HCT116 (cell line): ENCODE data around the gene PRKCA.

Experiments
- ATF3 ChIP-seq: IDR thresholded peaks from 2 replicates; pipeline ENCODE4 v1.6.1; 2012
- CEBPB ChIP-seq: IDR thresholded peaks from 2 replicates; pipeline ENCODE4 v1.6.1; 2012; ENCODE audit warnings: low read depth
- CTCF ChIP-seq, 3 experiments: fragments of 200-600 bp in 1 of 3; sonication (generic) in 1 of 3; IDR thresholded peaks in 2 of 3; conservative IDR thresholded peaks in 1 of 3; 2 replicates each; pipeline ENCODE4 v1.5.1; 2012 to 2017; ENCODE audit warnings: low read depth in 2 of 3, low read length in 2 of 3, antibody characterized with exemption in 1 of 3, borderline replicate concordance in 1 of 3, control low read depth in 1 of 3, mild to moderate bottlenecking in 1 of 3, mixed read lengths in 1 of 3, mixed run types in 1 of 3, moderate library complexity in 1 of 3; ENCODE audit not compliant: insufficient read depth in 1 of 3
- ELF1 ChIP-seq: IDR thresholded peaks from 2 replicates; pipeline ENCODE4 v1.6.1; 2012; ENCODE audit warnings: low read depth, borderline replicate concordance
- EZH2 ChIP-seq: fragments of 200-600 bp; sonication (generic); IDR thresholded peaks from 2 replicates; pipeline ENCODE4 v1.6.1; 2017; ENCODE audit warnings: antibody characterized with exemption, mixed run types
- POLR2A ChIP-seq: IDR thresholded peaks from 2 replicates; pipeline ENCODE4 v1.7.0; 2011; ENCODE audit warnings: borderline replicate concordance; ENCODE audit not compliant: insufficient read depth, insufficient read length; ENCODE audit errors: extremely low read depth
- POLR2AphosphoS5 ChIP-seq: IDR thresholded peaks from 2 replicates; pipeline ENCODE4 v1.6.1; 2011; ENCODE audit warnings: mild to moderate bottlenecking, low read depth, low read length, moderate library complexity
- TCF7L2 ChIP-seq: IDR thresholded peaks from 2 replicates; pipeline ENCODE4 v1.7.0; 2011; ENCODE audit warnings: borderline replicate concordance, inconsistent platforms; ENCODE audit not compliant: insufficient read depth, insufficient read length; ENCODE audit errors: extremely low read depth
- YY1 ChIP-seq: IDR thresholded peaks from 2 replicates; pipeline ENCODE4 v1.6.1; 2011; ENCODE audit warnings: low read length, low read depth, moderate library complexity, mild to moderate bottlenecking; ENCODE audit not compliant: insufficient replicate concordance; ENCODE audit errors: extremely low read depth
- ZBTB33 ChIP-seq: IDR thresholded peaks from 2 replicates; pipeline ENCODE4 v1.6.1; 2011; ENCODE audit warnings: mild to moderate bottlenecking, low read length, moderate library complexity; ENCODE audit not compliant: insufficient replicate concordance; ENCODE audit errors: extremely low read depth

- no peak for TF ChIP-seq TCF7L2
- no peak for TF ChIP-seq ATF3
- no peak for TF ChIP-seq CTCF (IDR thresholded peaks at IDR 0.05 in 2 of 3, conservative IDR thresholded peaks at IDR 0.05 in 1 of 3; ENCODE audit: borderline replicate concordance in 1 of 3, insufficient read depth in 1 of 3, low read depth in 2 of 3, low read length in 2 of 3)
- no peak for TF ChIP-seq POLR2A
- TF ChIP-seq YY1 = no peak
- no peak for TF ChIP-seq POLR2AphosphoS5
- TF ChIP-seq CEBPB = no peak
- no peak for TF ChIP-seq EZH2
- TF ChIP-seq ZBTB33 = no peak
- TF ChIP-seq ELF1 = no peak
These were observed 24.1 kb downstream of the PRKCA start for GRCh38 chr17:66326476-66327047.
